GM10847 (cell line): ENCODE measurements around the gene SH3RF3.

Experiments used
- POLR2A ChIP-seq: IDR thresholded peaks from 2 replicates; pipeline ENCODE4 v1.6.1; 2011; ENCODE audit not compliant: insufficient read length; ENCODE audit errors: extremely low read depth

Gene SH3RF3

DNA sequence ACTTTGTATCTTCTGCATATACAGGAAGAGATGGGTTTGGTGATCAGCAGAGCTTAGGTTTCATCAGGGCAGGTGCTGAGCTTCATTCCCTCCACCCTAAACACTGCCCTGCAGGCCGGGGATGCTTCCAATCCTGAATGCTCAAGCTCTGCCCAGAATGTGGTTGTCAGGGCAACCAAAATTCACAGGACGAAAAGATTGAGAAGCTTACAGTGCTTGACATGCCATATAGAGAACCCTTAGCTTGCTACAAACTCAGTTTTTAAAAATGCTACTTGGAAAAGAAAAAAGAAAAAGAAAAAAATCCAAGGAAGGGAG lies 65.6 kb downstream of the SH3RF3 start:
- no peak for TF ChIP-seq POLR2A

- no peak for TF ChIP-seq POLR2A
Observed at GRCh38 chr2:109195193-109196045, 66.4 kb downstream of the SH3RF3 start.

DNA sequence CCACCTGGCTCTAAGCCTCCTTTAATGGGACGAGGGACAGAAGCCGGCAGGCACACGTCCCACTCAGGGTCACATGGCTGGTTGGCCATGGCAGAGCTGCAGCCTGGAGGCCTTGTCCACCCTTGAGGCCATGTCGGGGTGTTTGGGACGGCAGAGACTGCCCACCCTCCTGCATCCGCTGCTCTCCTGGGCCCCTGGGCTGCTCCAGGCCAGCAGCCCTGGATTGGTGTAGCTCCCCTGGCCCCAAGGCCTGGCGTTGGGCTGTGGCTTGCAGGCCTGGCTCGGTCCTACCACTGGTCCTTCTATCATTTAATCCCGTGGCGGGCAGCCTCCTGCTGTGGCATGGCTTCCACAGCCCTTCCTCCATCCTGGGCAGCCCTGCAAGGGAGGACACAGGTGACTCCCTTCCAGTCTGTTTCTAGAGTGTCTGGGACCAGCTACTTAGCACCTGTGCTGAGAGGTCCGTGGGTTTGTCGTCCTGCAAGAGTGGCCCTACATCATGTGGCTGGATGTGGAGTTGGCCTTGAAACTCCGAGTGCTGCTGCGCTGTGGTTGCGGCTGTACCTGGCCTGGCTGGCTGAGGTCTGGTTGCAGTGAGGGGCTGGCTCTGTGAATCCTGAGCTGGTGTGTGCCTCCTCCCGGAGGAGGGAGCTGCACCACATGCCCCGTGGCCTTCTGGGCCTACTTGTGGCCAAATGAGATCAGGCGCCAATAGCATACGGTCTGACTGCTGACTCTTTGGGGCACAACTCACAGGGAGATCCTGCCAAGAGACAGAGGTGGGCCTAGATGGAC lies 67.3 kb downstream of the SH3RF3 start:
- TF ChIP-seq POLR2A, result no peak

DNA sequence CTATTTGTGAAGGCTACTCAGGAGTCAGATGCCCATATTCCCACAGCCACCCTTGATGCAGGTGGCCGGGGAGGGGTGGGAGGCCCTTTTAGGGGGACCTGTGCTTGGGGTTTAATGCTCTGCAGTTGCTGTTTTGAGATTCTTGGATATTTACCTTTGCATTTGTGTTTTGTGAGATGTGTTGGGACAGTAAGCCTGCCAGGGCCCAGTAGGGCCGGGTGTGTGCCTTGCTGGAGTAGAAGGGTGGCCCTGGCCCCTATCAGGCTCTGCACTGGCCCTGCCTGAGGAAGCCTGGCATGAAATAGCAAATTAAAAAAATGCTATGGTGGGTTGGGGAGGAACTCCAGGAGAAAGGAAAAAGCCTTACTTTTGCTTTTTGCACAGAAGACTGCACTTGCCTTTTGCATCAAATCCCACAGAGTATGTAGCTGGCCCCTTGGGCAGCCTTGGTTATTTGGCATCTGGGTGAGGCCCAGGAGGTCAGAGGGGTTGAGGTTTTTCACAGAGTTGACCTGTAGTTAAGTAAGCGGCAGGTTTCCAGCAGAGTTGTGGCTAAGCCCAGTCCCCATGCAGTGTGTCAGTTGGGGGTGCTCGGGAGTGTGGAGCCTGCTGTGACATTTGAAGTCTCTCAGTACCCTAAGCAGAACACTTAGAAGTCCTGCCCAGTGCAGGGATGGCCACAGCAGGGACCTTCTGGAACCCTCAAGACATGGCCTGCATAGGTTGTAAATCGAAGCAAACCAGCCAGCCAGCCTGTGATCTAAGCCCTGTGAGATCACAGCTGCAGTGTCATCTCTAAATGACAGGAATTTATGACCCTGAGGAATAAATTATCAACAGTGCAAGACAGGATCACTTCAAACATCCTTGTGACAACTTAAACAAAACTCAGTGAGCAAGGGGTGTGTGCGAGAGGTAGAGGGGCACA lies 68.8 kb downstream of the SH3RF3 start:
- no peak for TF ChIP-seq POLR2A

DNA sequence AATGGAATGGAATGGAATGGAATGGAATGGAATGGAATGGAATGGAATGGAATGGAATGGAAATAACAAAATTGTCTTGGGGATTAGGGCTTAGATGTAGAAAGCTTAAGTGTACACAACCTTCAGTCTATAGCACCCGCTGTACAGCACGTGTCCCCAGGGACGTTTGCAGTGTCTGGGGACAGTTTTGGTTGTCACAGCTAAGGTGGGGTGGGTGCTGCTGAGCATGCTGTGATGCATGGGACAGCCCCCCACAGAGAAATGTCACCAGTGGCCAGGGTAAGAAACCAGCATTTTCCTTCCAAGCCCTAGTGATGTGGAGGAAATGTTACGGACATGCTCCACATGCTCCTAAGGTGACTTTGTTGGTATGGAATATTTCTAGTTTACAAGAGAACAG lies 70.8 kb downstream of the SH3RF3 start:
- no peak for TF ChIP-seq POLR2A

DNA sequence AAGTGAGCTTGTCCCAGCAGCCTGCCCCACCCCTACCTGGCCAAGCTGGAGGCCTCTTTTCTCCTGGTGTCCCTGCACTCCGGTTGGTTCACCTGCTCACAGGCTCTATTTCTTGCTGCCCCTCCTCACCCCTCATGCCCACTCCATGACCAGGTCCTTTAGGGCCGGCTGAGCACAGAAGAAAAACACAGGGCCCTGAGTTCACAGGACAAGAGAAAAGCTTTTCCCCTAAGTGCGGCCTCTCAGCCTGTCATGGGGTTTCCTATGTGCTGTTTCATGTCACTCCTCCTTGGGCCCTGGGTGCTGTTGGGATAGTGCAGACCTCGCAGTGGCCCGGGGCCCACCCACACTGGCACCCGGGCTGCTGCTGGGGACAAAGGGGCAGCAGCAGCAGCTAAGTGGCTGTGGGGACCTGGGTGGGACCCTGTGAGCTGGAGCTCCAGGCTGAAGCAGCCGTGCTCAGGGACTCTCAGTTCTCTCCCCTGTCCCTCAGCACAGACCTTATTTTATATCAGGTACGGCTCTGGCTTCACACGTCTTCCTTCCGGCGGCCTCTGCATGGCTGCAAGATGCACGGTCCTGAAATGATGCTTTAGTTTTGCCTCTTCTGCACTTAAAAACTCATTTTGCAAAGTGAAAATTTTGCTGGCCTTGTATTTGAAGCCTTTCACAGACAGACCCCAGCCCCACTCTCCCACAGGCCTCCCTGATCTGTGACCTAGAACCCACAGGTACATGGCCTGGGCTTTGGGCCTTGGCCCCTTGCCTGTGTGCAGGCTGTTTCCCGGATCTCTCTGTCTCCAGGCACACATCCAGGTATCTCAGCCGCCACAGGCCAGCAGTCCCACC lies 71.8 kb downstream of the SH3RF3 start:
- TF ChIP-seq POLR2A, result no peak

DNA sequence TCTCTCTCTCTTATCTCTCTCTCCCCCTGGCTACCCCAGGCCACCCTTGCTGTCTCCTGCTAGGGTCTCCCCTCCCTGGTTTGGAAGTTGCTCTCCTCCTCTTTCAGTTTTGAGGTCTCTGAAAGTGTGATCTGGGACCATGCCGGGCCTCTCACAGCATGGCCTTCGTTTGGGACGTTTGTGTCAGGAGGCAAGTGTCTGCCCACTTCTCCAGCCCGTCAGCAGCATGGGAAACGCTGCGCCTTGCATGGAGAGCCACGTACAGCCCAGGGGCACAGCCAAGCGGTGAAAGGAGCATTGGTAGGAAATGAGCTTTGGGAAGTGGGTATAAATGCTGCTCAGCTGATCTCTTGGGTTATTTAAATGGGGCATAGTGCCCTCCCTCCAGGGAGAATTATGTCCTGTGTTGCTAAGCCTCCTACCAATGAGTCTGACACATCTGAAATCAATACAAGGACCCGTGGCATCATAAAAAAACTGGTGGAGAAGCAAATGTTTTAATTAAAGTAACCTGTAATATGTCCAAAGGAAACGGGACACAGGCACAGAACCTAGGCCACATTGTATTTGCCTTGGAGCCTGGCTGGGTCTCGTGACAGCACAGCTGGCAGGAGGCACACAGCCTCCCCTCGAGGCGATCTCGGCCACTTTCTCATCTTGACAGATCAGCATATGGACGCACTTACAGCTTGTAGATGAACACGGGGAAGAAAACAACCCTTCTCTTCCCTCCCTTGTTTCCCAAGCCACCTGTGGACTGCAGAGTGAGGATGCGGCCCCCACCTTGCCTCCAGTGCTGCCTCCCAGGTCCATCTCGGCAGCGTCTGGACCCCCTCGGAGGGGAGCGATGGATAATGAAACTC lies 72.7 kb downstream of the SH3RF3 start:
- no peak for TF ChIP-seq POLR2A

DNA sequence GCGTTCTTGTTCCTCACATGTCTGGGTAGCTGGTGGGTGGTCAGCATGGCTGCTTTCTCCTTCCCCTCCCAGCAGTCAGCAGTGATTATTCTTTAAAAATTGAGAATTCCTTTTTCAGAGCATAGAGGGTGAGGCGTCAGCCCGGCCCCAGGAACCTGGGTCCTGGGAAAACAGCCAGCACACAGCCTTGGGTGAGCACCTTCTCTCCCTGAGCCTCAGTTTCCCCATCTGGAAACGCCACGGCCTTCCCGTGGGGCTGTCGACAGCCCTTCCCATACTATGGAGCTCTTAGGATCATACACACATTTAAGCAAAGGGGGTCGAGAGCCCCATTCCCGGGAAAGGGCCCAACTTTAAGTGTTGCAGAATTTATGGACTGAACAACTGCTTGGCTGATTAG lies 73.5 kb downstream of the SH3RF3 start:
- no peak for TF ChIP-seq POLR2A

DNA sequence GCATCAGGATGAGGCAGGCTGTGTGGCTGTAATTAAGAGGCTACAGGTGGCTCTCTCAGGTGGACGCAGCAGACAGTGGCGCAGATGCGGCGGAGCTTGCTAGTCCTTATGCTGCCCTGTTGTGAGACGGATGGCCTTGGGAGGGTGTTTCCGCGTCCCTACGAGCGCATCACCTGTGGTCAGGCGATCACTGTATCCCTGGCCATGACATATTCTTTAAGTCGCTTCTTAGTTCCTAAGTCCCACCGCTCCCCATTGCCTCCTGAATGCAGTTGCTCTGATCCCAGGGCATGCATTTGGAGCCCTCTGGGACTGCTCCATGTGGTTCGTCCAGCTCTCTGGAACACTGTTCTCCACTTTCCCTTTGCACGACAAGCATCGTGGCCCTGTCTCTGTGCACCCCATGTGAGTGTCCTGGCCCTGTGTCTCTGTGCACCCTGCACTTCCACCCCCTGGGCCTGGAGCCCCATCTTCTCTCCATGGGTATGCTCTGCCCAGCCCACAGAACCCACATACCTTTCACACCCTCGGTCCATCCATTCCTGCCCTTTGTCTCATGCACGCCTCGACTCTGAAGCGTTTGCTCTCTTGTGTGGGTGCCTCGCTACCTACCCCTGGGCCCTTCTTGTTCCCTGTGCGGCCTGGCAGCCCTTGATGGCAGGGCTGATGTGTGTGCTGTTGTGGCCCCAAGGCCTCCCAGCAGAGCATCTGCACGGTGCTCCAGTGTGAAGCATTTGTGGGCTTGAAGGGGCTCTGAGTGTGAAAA lies 74.4 kb downstream of the SH3RF3 start:
- no peak for TF ChIP-seq POLR2A

- no peak for TF ChIP-seq POLR2A
Observed at GRCh38 chr2:109204412-109204811, 75.4 kb downstream of the SH3RF3 start.

DNA sequence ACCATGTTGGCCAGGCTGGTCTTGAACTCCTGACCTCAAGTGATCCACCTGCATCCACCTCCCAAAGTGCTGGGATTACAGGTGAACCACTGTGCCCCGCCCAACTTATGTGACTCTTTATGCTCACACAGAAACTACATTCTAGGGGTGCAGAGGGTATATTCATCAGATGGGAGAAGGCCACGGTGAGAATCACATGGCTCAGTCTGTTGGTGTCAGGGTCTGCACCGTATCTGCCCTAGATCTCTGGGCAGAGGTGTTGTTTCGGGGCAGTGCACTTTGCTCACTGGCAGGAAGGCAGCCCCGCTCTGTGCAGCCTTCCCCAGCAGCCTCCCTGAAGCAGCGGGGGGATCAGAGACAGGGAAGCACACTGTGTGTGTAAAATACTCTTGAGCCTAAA lies 76.4 kb downstream of the SH3RF3 start:
- TF ChIP-seq POLR2A, result no peak

- no peak for TF ChIP-seq POLR2A
Observed at GRCh38 chr2:109206569-109207146, 77.7 kb downstream of the SH3RF3 start.

GRCh38 chr2:109207176-109207575 lies 78.2 kb downstream of the SH3RF3 start:
- TF ChIP-seq POLR2A, result no peak
